Parathyroid adenoma (tissue), 2 donors: ENCODE measurements around the gene ADGRG6.

ENCODE experiments used
- H2AFZ ChIP-seq: fragments of 300-600 bp; sonication (generic); one replicate; pipeline ENCODE4 v1.7.0; 2017; ENCODE audit warnings: antibody characterized with exemption, mild to moderate bottlenecking
- H3K27ac ChIP-seq: fragments of 300-600 bp; sonication (generic); one replicate; pipeline ENCODE4 v1.7.0; 2017
- H3K27me3 ChIP-seq: fragments of 300-600 bp; sonication (generic); one replicate; pipeline ENCODE4 v1.7.0; 2017; ENCODE audit warnings: low read length; ENCODE audit not compliant: control insufficient read depth, insufficient read depth
- H3K36me3 ChIP-seq: fragments of 300-600 bp; sonication (generic); one replicate; pipeline ENCODE4 v1.7.0; 2017; ENCODE audit warnings: low read length; ENCODE audit not compliant: control insufficient read depth, insufficient read depth
- H3K4me1 ChIP-seq: fragments of 300-600 bp; sonication (generic); one replicate; pipeline ENCODE4 v1.7.0; 2017; ENCODE audit warnings: control low read depth
- H3K4me2 ChIP-seq: fragments of 300-600 bp; sonication (generic); one replicate; pipeline ENCODE4 v1.7.0; 2017; ENCODE audit warnings: low read length
- H3K4me3 ChIP-seq: fragments of 300-600 bp; sonication (generic); one replicate; pipeline ENCODE4 v1.7.0; 2017; ENCODE audit warnings: low read depth, low read length
- H3K79me2 ChIP-seq: fragments of 300-600 bp; sonication (generic); one replicate; pipeline ENCODE4 v1.7.0; 2017; ENCODE audit warnings: control low read depth
- H3K9ac ChIP-seq: fragments of 300-600 bp; sonication (generic); one replicate; pipeline ENCODE4 v1.7.0; 2017; ENCODE audit warnings: mild to moderate bottlenecking
- H3K9me3 ChIP-seq: fragments of 300-600 bp; sonication (generic); one replicate; pipeline ENCODE4 v1.7.0; 2017; ENCODE audit warnings: low read length; ENCODE audit not compliant: control insufficient read depth
- CTCF ChIP-seq: fragments of 300-600 bp; sonication (generic); IDR thresholded peaks from one replicate; pipeline ENCODE4 v1.7.0; 2017; ENCODE audit warnings: antibody characterized with exemption, mild to moderate bottlenecking
- donor health status: primary hyperparathyroidism.

The ADGRG6 gene

GRCh38 chr6:142374091-142374770, 72.4 kb downstream of the ADGRG6 start:
- Histone ChIP-seq H3K27ac (no peak overlapping the region), H3K36me3 (no peaks in the 10 kb centered on the region), H3K4me1 (no peaks in the 10 kb centered on the region), H3K27me3 (no peaks in the 10 kb centered on the region), H3K4me2 (no peak overlapping the region), H3K9me3 (no peaks in the 10 kb centered on the region), H2AFZ (no peak overlapping the region), H3K4me3 (no peak overlapping the region), H3K9ac (no peak overlapping the region), H3K79me2 (no peaks in the 10 kb centered on the region)
- no peak for TF ChIP-seq CTCF

GRCh38 chr6:142374965-142375733, 73.3 kb downstream of the ADGRG6 start:
- no peak for TF ChIP-seq CTCF
- Histone ChIP-seq H3K79me2 (no peaks in the 10 kb centered on the region), H3K27me3 (no peaks in the 10 kb centered on the region), H3K4me1 (no peaks in the 10 kb centered on the region), H3K9ac (no peak overlapping the region), H3K4me3 (no peak overlapping the region), H2AFZ (no peak overlapping the region), H3K36me3 (no peaks in the 10 kb centered on the region), H3K27ac (no peak overlapping the region), H3K9me3 (no peaks in the 10 kb centered on the region), H3K4me2 (peak overlapping the region; percentile 48)

- Histone ChIP-seq H3K9ac (no peak overlapping the region), H3K4me3 (no peak overlapping the region), H3K27me3 (no peaks in the 10 kb centered on the region), H3K27ac (no peak overlapping the region), H3K4me2 (no peak overlapping the region), H3K9me3 (no peaks in the 10 kb centered on the region), H3K36me3 (no peaks in the 10 kb centered on the region), H3K79me2 (no peaks in the 10 kb centered on the region), H2AFZ (no peak overlapping the region), H3K4me1 (no peaks in the 10 kb centered on the region)
- no peak for TF ChIP-seq CTCF
Measured at GRCh38 chr6:142376115-142376514, 74.3 kb downstream of the ADGRG6 start.

GRCh38 chr6:142376800-142377496, 75.1 kb downstream of the ADGRG6 start:
- Histone ChIP-seq H3K79me2 (no peaks in the 10 kb centered on the region), H3K4me2 (no peak overlapping the region), H3K4me3 (no peak overlapping the region), H3K4me1 (no peaks in the 10 kb centered on the region), H3K9me3 (no peaks in the 10 kb centered on the region), H2AFZ (no peak overlapping the region), H3K27ac (no peak overlapping the region), H3K9ac (no peak overlapping the region), H3K36me3 (no peaks in the 10 kb centered on the region), H3K27me3 (no peaks in the 10 kb centered on the region)
- TF ChIP-seq CTCF: no peak
